Progenitor cell of endocrine pancreas (in vitro differentiated cells): ENCODE measurements around the gene MAN2A1. TPM values are rescaled to one million over a fixed set of nuclear protein-coding genes. Genes with fewer than 3 reads are reported as not detected.

Experiments used
- DNase-seq: peaks from one replicate; pipeline ENCODE4 v3.0.0; 2021; ENCODE audit warnings: low spot score; ENCODE audit not compliant: unreplicated experiment
- H3K27ac Mint-ChIP-seq: 2 replicates; pipeline ENCODE4 v1.8.0; 2021; ENCODE audit warnings: mild to moderate bottlenecking, moderate library complexity, mixed read lengths
- H3K27me3 Mint-ChIP-seq: 2 replicates; pipeline ENCODE4 v1.8.0; 2021; ENCODE audit warnings: mixed read lengths
- H3K36me3 Mint-ChIP-seq: 2 replicates; pipeline ENCODE4 v1.8.0; 2022; ENCODE audit warnings: mixed read lengths; ENCODE audit not compliant: insufficient read depth
- H3K4me1 Mint-ChIP-seq: 2 replicates; pipeline ENCODE4 v1.8.0; 2021; ENCODE audit warnings: low read depth, mixed read lengths
- H3K4me3 Mint-ChIP-seq: 2 replicates; pipeline ENCODE4 v1.8.0; 2021; ENCODE audit warnings: low read depth, mild to moderate bottlenecking, moderate library complexity, mixed read lengths
- H3K9me3 Mint-ChIP-seq: 2 replicates; pipeline ENCODE4 v1.8.0; 2021; ENCODE audit warnings: low read depth, mixed read lengths
- total RNA-seq: library from RNA; stranded (reverse); gene quantifications from 2 replicates; pipeline ENCODE4 v1.2.1, GENCODE V29; 2021
- TF ChIP-seq, protein P1 (sequence below): fragments of 200-600 bp; sonication (generic); IDR thresholded peaks from one replicate; pipeline ENCODE4 v1.5.0; 2021; ENCODE audit warnings: antibody characterized with exemption, mild to moderate bottlenecking; ENCODE audit not compliant: unreplicated experiment

The MAN2A1 gene
- total RNA-seq, 1 donor from 2014 or later: 41.9 TPM

DNA sequence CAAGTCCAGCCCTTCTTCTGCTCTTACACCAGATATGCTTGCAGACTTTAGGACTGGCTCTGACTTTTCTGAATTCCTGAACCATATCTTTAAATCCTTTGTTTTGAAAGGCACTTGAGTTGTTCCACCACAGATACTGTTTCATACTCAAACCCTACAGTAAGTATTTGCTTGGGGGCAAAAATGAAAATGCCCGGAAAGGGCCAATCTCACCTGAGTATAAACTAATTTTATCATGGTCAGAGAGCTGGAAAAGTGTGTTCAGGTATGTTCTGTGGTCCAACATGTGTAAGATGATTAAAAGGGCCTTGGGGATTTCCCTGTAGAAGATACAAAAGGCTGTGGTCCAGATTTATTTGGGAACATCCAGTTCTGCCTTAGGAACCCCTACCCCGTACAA lies 225.2 kb downstream of the MAN2A1 start:
- DNase-seq: no peak
- H3K4me1 Mint-ChIP-seq: no peaks in the 10 kb centered on the region
- H3K9me3 Mint-ChIP-seq: no peaks in the 10 kb centered on the region
- H3K27ac Mint-ChIP-seq: no peak overlapping the region
- H3K27me3 Mint-ChIP-seq: no peaks in the 10 kb centered on the region
- no peaks in the 10 kb centered on the region for H3K36me3 Mint-ChIP-seq
- TF ChIP-seq, protein P1, sequence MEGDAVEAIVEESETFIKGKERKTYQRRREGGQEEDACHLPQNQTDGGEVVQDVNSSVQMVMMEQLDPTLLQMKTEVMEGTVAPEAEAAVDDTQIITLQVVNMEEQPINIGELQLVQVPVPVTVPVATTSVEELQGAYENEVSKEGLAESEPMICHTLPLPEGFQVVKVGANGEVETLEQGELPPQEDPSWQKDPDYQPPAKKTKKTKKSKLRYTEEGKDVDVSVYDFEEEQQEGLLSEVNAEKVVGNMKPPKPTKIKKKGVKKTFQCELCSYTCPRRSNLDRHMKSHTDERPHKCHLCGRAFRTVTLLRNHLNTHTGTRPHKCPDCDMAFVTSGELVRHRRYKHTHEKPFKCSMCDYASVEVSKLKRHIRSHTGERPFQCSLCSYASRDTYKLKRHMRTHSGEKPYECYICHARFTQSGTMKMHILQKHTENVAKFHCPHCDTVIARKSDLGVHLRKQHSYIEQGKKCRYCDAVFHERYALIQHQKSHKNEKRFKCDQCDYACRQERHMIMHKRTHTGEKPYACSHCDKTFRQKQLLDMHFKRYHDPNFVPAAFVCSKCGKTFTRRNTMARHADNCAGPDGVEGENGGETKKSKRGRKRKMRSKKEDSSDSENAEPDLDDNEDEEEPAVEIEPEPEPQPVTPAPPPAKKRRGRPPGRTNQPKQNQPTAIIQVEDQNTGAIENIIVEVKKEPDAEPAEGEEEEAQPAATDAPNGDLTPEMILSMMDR: no peak
- H3K4me3 Mint-ChIP-seq: no peak overlapping the region

- DNase-seq: no peak
- H3K4me3 Mint-ChIP-seq: no peak overlapping the region
- H3K36me3 Mint-ChIP-seq: no peaks in the 10 kb centered on the region
- no peaks in the 10 kb centered on the region for H3K9me3 Mint-ChIP-seq
- TF ChIP-seq, protein P1: no peak
- H3K27ac Mint-ChIP-seq: peak overlapping the region; percentile 73
- H3K27me3 Mint-ChIP-seq: no peaks in the 10 kb centered on the region
- H3K4me1 Mint-ChIP-seq: no peaks in the 10 kb centered on the region
Measured at GRCh38 chr5:109916481-109917153, 226.9 kb downstream of the MAN2A1 start.
